Measurements from ENCODE around the gene AP4S1.
"Not testable (repeated sequence)": the region's sequence is repeated elsewhere in the genome, so short reads cannot be mapped to it uniquely, and the experiment has no call there.

AP4S1 gene

GRCh38 chr14:31047503-31047902 is 22.1 kb downstream of the AP4S1 start:
- H3K36me3 ChIP-seq (ENCODE audit: insufficient read depth, low read depth, low read length), result no peaks in the 10 kb centered on the region
- H3K27me3 ChIP-seq (ENCODE audit: insufficient read depth, low read length), result no peaks in the 10 kb centered on the region
- peaks cover 8% of the 10 kb centered on the region for H3K4me1 ChIP-seq (ENCODE audit: insufficient read depth, low read length)
- no peak overlapping the region for H3K27ac ChIP-seq (ENCODE audit: low read length)
- no peak overlapping the region for H3K4me3 ChIP-seq (ENCODE audit: low read length)
- H3K9ac ChIP-seq (ENCODE audit: low read depth, low read length), result no peak overlapping the region
- H3K9me3 ChIP-seq (ENCODE audit: insufficient read depth, low read depth, low read length), result no peaks in the 10 kb centered on the region

- Histone ChIP-seq H3K27me3 (ENCODE audit: insufficient read depth, low read length) (no peaks in the 10 kb centered on the region), H3K9me3 (ENCODE audit: insufficient read depth, low read depth, low read length) (no peaks in the 10 kb centered on the region), H3K4me3 (ENCODE audit: low read length) (no peak overlapping the region), H3K4me1 (ENCODE audit: insufficient read depth, low read length) (no peaks in the 10 kb centered on the region), H3K27ac (ENCODE audit: low read length) (no peak overlapping the region), H3K9ac (ENCODE audit: low read depth, low read length) (no peak overlapping the region), H3K36me3 (ENCODE audit: insufficient read depth, low read depth, low read length) (no peaks in the 10 kb centered on the region)
These were observed 25.6 kb downstream of the AP4S1 start for GRCh38 chr14:31051023-31051422.

GRCh38 chr14:31051511-31051910 is 26.1 kb downstream of the AP4S1 start:
- Histone ChIP-seq H3K4me3 (ENCODE audit: low read length) (no peak overlapping the region), H3K27ac (ENCODE audit: low read length) (no peak overlapping the region), H3K4me1 (ENCODE audit: insufficient read depth, low read length) (no peaks in the 10 kb centered on the region), H3K9ac (ENCODE audit: low read depth, low read length) (no peak overlapping the region), H3K36me3 (ENCODE audit: insufficient read depth, low read depth, low read length) (no peaks in the 10 kb centered on the region), H3K9me3 (ENCODE audit: insufficient read depth, low read depth, low read length) (no peaks in the 10 kb centered on the region), H3K27me3 (ENCODE audit: insufficient read depth, low read length) (no peaks in the 10 kb centered on the region)

- H3K9me3 ChIP-seq (ENCODE audit: insufficient read depth, low read depth, low read length); H3K9ac ChIP-seq (ENCODE audit: low read depth, low read length); H3K4me1 ChIP-seq (ENCODE audit: insufficient read depth, low read length); H3K36me3 ChIP-seq (ENCODE audit: insufficient read depth, low read depth, low read length); H3K4me3 ChIP-seq (ENCODE audit: low read length); H3K27ac ChIP-seq (ENCODE audit: low read length); H3K27me3 ChIP-seq (ENCODE audit: insufficient read depth, low read length): not testable (repeated sequence)
These were observed 27.6 kb downstream of the AP4S1 start for GRCh38 chr14:31052905-31053586.

- Histone ChIP-seq H3K4me1 (ENCODE audit: insufficient read depth, low read length) (peaks cover 17% of the 10 kb centered on the region), H3K9ac (ENCODE audit: low read depth, low read length) (no peak overlapping the region), H3K36me3 (ENCODE audit: insufficient read depth, low read depth, low read length) (no peaks in the 10 kb centered on the region), H3K27ac (ENCODE audit: low read length) (no peak overlapping the region), H3K27me3 (ENCODE audit: insufficient read depth, low read length) (no peaks in the 10 kb centered on the region), H3K4me3 (ENCODE audit: low read length) (no peak overlapping the region), H3K9me3 (ENCODE audit: insufficient read depth, low read depth, low read length) (no peaks in the 10 kb centered on the region)
These were observed 31.6 kb downstream of the AP4S1 start for GRCh38 chr14:31057035-31057434.

GRCh38 chr14:31057701-31058364 is 32.4 kb downstream of the AP4S1 start:
- no peaks in the 10 kb centered on the region for H3K9me3 ChIP-seq (ENCODE audit: insufficient read depth, low read depth, low read length)
- peaks cover 17% of the 10 kb centered on the region for H3K4me1 ChIP-seq (ENCODE audit: insufficient read depth, low read length)
- H3K27me3 ChIP-seq (ENCODE audit: insufficient read depth, low read length), result no peaks in the 10 kb centered on the region
- no peaks in the 10 kb centered on the region for H3K36me3 ChIP-seq (ENCODE audit: insufficient read depth, low read depth, low read length)
- H3K27ac ChIP-seq (ENCODE audit: low read length), result no peak overlapping the region
- no peak overlapping the region for H3K9ac ChIP-seq (ENCODE audit: low read depth, low read length)
- no peak overlapping the region for H3K4me3 ChIP-seq (ENCODE audit: low read length)

- Histone ChIP-seq H3K27ac (ENCODE audit: low read length) (no peak overlapping the region), H3K36me3 (ENCODE audit: insufficient read depth, low read depth, low read length) (no peaks in the 10 kb centered on the region), H3K9me3 (ENCODE audit: insufficient read depth, low read depth, low read length) (no peaks in the 10 kb centered on the region), H3K27me3 (ENCODE audit: insufficient read depth, low read length) (no peaks in the 10 kb centered on the region), H3K4me1 (ENCODE audit: insufficient read depth, low read length) (peaks cover 17% of the 10 kb centered on the region), H3K9ac (ENCODE audit: low read depth, low read length) (0 out of 2 replicates have a peak overlapping the region, but pooled peaks have one; percentile 5), H3K4me3 (ENCODE audit: low read length) (no peak overlapping the region)
These were observed 33.9 kb downstream of the AP4S1 start for GRCh38 chr14:31059152-31059924.

GRCh38 chr14:31060253-31060875 is 34.9 kb downstream of the AP4S1 start:
- H3K36me3 ChIP-seq (ENCODE audit: insufficient read depth, low read depth, low read length), result no peaks in the 10 kb centered on the region
- no peak overlapping the region for H3K27ac ChIP-seq (ENCODE audit: low read length)
- H3K9ac ChIP-seq (ENCODE audit: low read depth, low read length), result peak overlapping the region; percentile 50; the same call in 1 of the 2 replicates
- peaks cover 17% of the 10 kb centered on the region for H3K4me1 ChIP-seq (ENCODE audit: insufficient read depth, low read length)
- H3K27me3 ChIP-seq (ENCODE audit: insufficient read depth, low read length), result no peaks in the 10 kb centered on the region
- no peak overlapping the region for H3K4me3 ChIP-seq (ENCODE audit: low read length)
- no peaks in the 10 kb centered on the region for H3K9me3 ChIP-seq (ENCODE audit: insufficient read depth, low read depth, low read length)

DNA sequence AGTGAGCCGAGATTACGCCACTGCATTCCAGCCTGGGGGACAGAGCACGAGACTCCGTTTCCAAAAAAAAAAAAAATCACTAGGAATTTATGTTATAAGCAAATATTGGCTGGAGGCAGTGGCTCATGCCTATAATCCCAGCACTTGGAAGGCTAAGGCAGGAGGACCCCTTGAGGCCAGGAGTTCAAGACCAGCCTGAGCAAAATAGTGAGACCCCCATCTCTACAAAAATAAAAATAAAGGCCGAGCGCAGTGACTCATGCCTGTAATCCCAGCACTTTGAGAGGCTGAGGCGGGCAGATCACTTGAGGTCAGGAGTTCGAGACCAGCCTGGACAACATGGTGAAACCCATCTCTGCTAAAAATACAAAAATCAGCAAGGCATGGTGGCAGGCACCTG is 37.5 kb downstream of the AP4S1 start:
- H3K36me3 ChIP-seq (ENCODE audit: insufficient read depth, low read depth, low read length); H3K9ac ChIP-seq (ENCODE audit: low read depth, low read length); H3K9me3 ChIP-seq (ENCODE audit: insufficient read depth, low read depth, low read length); H3K4me3 ChIP-seq (ENCODE audit: low read length); H3K27me3 ChIP-seq (ENCODE audit: insufficient read depth, low read length); H3K27ac ChIP-seq (ENCODE audit: low read length): not testable (repeated sequence)
- H3K4me1 ChIP-seq (ENCODE audit: insufficient read depth, low read length), result peaks cover 17% of the 10 kb centered on the region

DNA sequence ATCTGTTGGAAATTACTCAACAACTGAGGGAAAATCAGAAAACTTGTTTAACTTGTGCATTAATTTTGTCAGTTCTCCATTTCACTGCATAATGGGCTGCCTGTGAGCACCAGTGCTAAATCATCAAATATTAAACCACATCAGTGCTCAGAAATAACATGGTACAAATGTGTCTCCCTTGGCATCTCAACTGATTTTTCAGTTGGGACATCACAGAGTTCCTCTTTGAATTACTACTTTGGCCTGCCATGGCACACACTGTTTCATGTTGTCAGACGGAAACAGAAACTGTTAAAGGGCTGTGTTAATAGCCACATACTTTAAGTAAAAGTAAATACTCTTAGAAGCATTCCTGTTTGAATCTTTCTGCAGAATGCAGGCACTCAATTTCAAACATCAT is 42.8 kb downstream of the AP4S1 start:
- Histone ChIP-seq H3K4me1 (ENCODE audit: insufficient read depth, low read length) (no peaks in the 10 kb centered on the region), H3K27me3 (ENCODE audit: insufficient read depth, low read length) (no peaks in the 10 kb centered on the region), H3K4me3 (ENCODE audit: low read length) (no peak overlapping the region), H3K9me3 (ENCODE audit: insufficient read depth, low read depth, low read length) (no peaks in the 10 kb centered on the region), H3K27ac (ENCODE audit: low read length) (no peak overlapping the region), H3K36me3 (ENCODE audit: insufficient read depth, low read depth, low read length) (peaks cover 4% of the 10 kb centered on the region; the same call in 1 of the 2 replicates), H3K9ac (ENCODE audit: low read depth, low read length) (no peak overlapping the region)

DNA sequence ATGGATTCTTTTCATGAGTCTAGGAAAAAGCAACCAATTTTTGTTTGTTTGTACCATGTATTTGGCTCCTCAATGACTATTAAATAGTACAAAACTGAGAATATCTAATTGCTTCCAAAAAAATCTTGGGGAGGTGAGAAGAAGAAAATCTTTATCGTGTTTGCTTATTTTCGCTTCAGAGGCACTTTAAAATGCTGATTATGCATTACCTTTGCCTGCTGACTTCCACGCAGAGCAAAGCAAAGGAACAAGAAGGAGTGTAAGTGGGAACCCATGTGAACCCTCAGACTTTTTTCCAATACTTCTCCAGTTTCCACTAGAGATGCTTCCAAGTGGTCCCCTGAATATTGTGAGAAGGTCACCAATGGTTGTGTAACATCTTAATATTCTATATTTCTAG is 43.9 kb downstream of the AP4S1 start:
- no peak overlapping the region for H3K4me3 ChIP-seq (ENCODE audit: low read length)
- H3K9ac ChIP-seq (ENCODE audit: low read depth, low read length), result no peak overlapping the region
- H3K27me3 ChIP-seq (ENCODE audit: insufficient read depth, low read length), result no peaks in the 10 kb centered on the region
- no peaks in the 10 kb centered on the region for H3K9me3 ChIP-seq (ENCODE audit: insufficient read depth, low read depth, low read length)
- no peaks in the 10 kb centered on the region for H3K4me1 ChIP-seq (ENCODE audit: insufficient read depth, low read length)
- H3K36me3 ChIP-seq (ENCODE audit: insufficient read depth, low read depth, low read length), result peaks cover 4% of the 10 kb centered on the region; the same call in 1 of the 2 replicates
- no peak overlapping the region for H3K27ac ChIP-seq (ENCODE audit: low read length)

Measured in iPS-20b (cell line).